Stimulated activated CD8-positive, alpha-beta memory T cell treated with anti-CD3 and anti-CD28 coated beads, Interleukin-12 subunit alpha, Interleukin-12 subunit beta, amount 100 ng/mL, for 4 hours (primary cell): ENCODE measurements around the gene FNBP1.
"Not testable (repeated sequence)": the region's sequence is repeated elsewhere in the genome, so short reads cannot be mapped to it uniquely, and the experiment has no call there.

Experiments used
- DNase-seq: peaks from one replicate; pipeline ENCODE4 v3.0.0-alpha.2; 2020; ENCODE audit warnings: low read depth

The FNBP1 gene

GRCh38 chr9:129991139-129991538 is 51.9 kb downstream of the FNBP1 start:
- DNase-seq = not testable (repeated sequence)

GRCh38 chr9:129990269-129991010 is 52.5 kb downstream of the FNBP1 start:
- no peak for DNase-seq

GRCh38 chr9:129989740-129990139 is 53.2 kb downstream of the FNBP1 start:
- DNase-seq = no peak

GRCh38 chr9:129989362-129989708 is 53.7 kb downstream of the FNBP1 start:
- no peak for DNase-seq

- no peak for DNase-seq
These were observed 54.2 kb downstream of the FNBP1 start for GRCh38 chr9:129988607-129989361.

- DNase-seq = no peak
These were observed 55.0 kb downstream of the FNBP1 start for GRCh38 chr9:129987941-129988340.

GRCh38 chr9:129987047-129987446 is 55.9 kb downstream of the FNBP1 start:
- no peak for DNase-seq

GRCh38 chr9:129984589-129984988 is 58.4 kb downstream of the FNBP1 start:
- not testable (repeated sequence) for DNase-seq

GRCh38 chr9:129983891-129984290 is 59.1 kb downstream of the FNBP1 start:
- no peak for DNase-seq

GRCh38 chr9:129981180-129981907 is 61.6 kb downstream of the FNBP1 start:
- DNase-seq = no peak

- not testable (repeated sequence) for DNase-seq
These were observed 62.8 kb downstream of the FNBP1 start for GRCh38 chr9:129980224-129980623.

- no peak for DNase-seq
These were observed 63.8 kb downstream of the FNBP1 start for GRCh38 chr9:129979071-129979745.

- DNase-seq = no peak
These were observed 70.2 kb downstream of the FNBP1 start for GRCh38 chr9:129972816-129973215.

- no peak for DNase-seq
These were observed 74.1 kb downstream of the FNBP1 start for GRCh38 chr9:129968690-129969485.

- DNase-seq = no peak
These were observed 77.9 kb downstream of the FNBP1 start for GRCh38 chr9:129964901-129965734.

- DNase-seq = peak; percentile 42
These were observed 79.9 kb downstream of the FNBP1 start for GRCh38 chr9:129962889-129963703.

GRCh38 chr9:129962451-129962864 is 80.5 kb downstream of the FNBP1 start:
- no peak for DNase-seq

- DNase-seq = no peak
These were observed 84.2 kb downstream of the FNBP1 start for GRCh38 chr9:129958796-129959195.

GRCh38 chr9:129954868-129955550 is 88.0 kb downstream of the FNBP1 start:
- DNase-seq = no peak
